ENCODE data around the gene PLA2G6. TPM values are rescaled to one million over a fixed set of nuclear protein-coding genes. Genes with fewer than 3 reads are reported as not detected.

PLA2G6 gene
- total and polyA plus RNA-seq, 12 donors, result 6.9 to 324 (median 72.6) TPM

DNA sequence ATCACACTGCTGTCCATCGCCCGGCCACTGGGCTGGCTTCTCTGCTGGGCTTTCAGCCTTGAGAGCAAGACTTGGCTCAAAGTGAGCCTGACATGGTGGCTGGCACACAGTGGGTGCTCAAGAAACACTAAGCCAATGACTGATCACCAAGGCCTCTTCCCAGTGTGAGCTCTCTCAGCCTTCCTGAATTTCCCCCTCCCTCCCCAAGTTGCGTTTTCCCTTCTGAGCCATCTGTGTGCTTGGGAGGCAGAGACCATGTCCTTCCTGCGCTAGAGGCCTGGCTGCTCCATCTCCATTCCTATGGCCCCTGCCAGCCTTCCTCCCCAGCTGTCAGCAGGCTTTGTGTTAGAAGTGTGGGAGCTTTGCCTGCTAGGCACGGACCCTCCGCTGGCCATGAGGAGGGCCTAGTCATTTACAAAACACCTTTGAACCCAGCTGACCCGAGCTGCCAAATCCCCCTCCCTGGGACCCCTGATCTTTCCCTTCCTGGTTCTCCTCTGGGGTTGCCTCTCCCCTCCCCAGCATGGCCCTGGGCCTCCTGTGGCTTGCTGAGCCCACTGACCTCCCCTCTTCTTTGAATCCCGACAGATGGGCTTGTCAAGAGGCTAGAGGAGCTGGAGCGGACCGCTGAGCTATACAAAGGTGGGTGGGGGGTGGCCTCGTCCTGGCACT, 111.2 kb downstream of the PLA2G6 start:
- no peaks in the 10 kb centered on the region for H3K27me3 ChIP-seq
- no peak for DNase-seq
- intact Hi-C loops (cut with DNase I), result no loop called here
- peak overlapping the region in 1 of 5 donors; percentile 65 for H3K27ac ChIP-seq
- peaks cover 0 to 63% of the 10 kb centered on the region in 2 donors for H3K36me3 ChIP-seq (replicated peaks in 1 of 2)
- no peak overlapping the region for H3K4me3 ChIP-seq
- no peaks in the 10 kb centered on the region for H3K9me3 ChIP-seq (replicated peaks in 1 of 3)
- WGBS, 4 donors, result 86 to 93% (median 89%) methylated on average over 10 to 11 of the region's 11 CpGs
- TF ChIP-seq, protein P1, sequence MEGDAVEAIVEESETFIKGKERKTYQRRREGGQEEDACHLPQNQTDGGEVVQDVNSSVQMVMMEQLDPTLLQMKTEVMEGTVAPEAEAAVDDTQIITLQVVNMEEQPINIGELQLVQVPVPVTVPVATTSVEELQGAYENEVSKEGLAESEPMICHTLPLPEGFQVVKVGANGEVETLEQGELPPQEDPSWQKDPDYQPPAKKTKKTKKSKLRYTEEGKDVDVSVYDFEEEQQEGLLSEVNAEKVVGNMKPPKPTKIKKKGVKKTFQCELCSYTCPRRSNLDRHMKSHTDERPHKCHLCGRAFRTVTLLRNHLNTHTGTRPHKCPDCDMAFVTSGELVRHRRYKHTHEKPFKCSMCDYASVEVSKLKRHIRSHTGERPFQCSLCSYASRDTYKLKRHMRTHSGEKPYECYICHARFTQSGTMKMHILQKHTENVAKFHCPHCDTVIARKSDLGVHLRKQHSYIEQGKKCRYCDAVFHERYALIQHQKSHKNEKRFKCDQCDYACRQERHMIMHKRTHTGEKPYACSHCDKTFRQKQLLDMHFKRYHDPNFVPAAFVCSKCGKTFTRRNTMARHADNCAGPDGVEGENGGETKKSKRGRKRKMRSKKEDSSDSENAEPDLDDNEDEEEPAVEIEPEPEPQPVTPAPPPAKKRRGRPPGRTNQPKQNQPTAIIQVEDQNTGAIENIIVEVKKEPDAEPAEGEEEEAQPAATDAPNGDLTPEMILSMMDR (IDR thresholded peaks at IDR 0.05), result no peak
- TF ChIP-seq POLR2A (IDR thresholded peaks at IDR 0.05), result no peak
- no peaks in the 10 kb centered on the region for H3K4me1 ChIP-seq (replicated peaks in 1 of 2)

DNA sequence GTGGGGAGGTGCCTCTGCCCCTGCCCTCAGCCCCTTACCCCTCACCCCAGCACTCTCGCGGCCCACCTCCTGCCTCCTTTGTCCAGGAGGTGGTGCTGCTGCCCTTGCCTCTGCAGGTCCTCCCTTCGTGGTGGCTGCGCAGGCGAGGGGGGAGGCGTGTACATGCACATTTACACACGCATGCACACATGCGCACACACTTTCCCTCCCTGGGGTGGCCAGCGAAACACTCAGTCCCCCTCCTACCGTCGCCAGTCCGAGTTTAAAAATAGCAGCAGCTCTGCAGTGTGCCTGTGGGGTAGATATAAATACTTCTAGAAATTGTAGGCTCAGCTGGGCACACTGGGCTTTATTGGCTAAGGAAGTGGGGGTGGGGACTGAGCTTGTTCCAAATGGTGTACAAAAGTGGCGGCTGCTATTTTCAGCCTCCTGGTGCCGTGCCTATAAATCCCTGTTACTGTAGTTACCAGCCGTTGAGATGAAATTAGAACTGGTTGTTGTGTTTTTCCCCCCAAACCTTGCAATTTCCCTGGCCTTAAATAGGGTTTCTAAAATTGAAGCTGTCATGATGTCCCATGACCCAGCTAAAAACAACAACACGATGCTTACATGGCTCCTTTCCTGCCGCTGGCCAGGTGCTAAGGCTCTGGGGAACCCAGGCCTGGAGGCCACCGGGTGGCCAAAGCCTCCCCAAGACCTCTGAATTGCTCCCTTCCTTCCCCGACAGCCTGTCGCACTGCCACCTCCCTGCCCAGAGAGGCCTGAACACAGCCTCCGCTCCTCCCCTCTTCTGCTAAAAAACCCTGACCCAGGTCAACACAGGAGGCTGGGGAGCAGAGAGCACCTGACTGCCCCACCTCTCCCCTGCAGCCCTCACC, 112.0 kb downstream of the PLA2G6 start:
- Histone ChIP-seq H3K4me1 (replicated peaks in 1 of 2) (no peaks in the 10 kb centered on the region), H3K9me3 (replicated peaks in 1 of 3) (no peaks in the 10 kb centered on the region), H3K36me3 (replicated peaks in 1 of 2) (peaks cover 0 to 63% of the 10 kb centered on the region in 2 donors), H3K4me3 (no peak overlapping the region), H3K27me3 (no peaks in the 10 kb centered on the region), H3K27ac (peak overlapping the region in 2 of 5 donors; percentile 25 to 65)
- WGBS, 4 donors, result 74 to 93% (median 81%) methylated on average over 14 to 21 of the region's 21 CpGs
- DNase-seq, result peak in 1 of 7 donors; percentile 83
- intact Hi-C loops (cut with DNase I), result loop anchor here in 1 of 2 donors (10.0 kb wide), 1 partner anchor 505 kb away; the partner anchor contains the start of gene DMC1
- TF ChIP-seq, protein P1 (IDR thresholded peaks at IDR 0.05), result peak in 4 of 6 experiments; percentile 12 to 55 (median 38)
- TF ChIP-seq POLR2A (IDR thresholded peaks at IDR 0.05), result no peak

DNA sequence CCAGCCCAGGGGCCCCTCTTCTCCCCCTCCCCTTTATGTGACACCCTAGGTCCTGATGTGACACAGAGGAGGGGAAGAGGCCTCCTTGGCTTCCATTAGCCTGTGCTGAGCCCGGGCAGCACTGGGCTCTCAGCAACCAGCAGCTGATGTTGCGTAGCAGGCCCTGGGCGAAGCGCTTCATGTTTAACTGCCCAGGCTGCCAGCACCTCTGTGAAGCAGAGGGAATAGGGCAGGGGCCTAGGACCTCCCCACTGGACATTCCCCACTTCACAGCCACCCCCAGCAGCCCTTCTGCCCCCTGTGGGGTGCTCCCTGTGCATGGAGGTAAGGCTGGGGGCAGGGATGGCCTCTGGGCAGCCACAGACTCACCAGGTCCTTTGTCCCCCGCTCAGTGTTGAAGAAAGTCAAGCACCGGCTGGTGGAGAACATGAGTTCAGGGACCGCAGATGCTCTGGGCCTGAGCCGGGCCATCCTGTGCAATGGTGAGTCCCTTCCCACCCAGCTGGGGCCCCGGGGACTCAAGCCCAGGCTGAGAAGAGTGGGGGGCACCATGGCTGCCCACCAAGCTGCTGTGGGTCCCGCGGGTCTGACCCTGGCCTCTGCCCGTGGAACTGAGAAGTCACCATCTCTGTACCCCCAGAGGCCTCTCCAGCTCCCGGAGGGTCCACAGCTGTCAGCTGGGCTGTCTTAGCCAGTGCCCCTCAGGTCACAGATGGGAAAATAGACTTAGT, 112.8 kb downstream of the PLA2G6 start:
- Histone ChIP-seq H3K9me3 (replicated peaks in 1 of 3) (no peaks in the 10 kb centered on the region), H3K4me1 (replicated peaks in 1 of 2) (no peaks in the 10 kb centered on the region), H3K4me3 (no peak overlapping the region), H3K36me3 (replicated peaks in 1 of 2) (peaks cover 0 to 58% of the 10 kb centered on the region in 2 donors), H3K27ac (peak overlapping the region in 2 of 5 donors; percentile 25 to 65), H3K27me3 (no peaks in the 10 kb centered on the region)
- WGBS, 4 donors, result 84 to 91% (median 86%) methylated on average over 9 to 13 of the region's 13 CpGs
- TF ChIP-seq POLR2A (IDR thresholded peaks at IDR 0.05), result no peak
- TF ChIP-seq, protein P1 (IDR thresholded peaks at IDR 0.05), result no peak
- DNase-seq, result no peak
- intact Hi-C loops (cut with DNase I), result loop anchor here in 1 of 2 donors (10.0 kb wide), 1 partner anchor 506 kb away; the partner anchor contains the start of gene DMC1

All from adrenal gland (tissue), 12 donors.